ENCODE data around the gene HELZ2.
"Not testable (repeated sequence)": the region's sequence is repeated elsewhere in the genome, so short reads cannot be mapped to it uniquely, and the experiment has no call there.

The HELZ2 gene

DNA sequence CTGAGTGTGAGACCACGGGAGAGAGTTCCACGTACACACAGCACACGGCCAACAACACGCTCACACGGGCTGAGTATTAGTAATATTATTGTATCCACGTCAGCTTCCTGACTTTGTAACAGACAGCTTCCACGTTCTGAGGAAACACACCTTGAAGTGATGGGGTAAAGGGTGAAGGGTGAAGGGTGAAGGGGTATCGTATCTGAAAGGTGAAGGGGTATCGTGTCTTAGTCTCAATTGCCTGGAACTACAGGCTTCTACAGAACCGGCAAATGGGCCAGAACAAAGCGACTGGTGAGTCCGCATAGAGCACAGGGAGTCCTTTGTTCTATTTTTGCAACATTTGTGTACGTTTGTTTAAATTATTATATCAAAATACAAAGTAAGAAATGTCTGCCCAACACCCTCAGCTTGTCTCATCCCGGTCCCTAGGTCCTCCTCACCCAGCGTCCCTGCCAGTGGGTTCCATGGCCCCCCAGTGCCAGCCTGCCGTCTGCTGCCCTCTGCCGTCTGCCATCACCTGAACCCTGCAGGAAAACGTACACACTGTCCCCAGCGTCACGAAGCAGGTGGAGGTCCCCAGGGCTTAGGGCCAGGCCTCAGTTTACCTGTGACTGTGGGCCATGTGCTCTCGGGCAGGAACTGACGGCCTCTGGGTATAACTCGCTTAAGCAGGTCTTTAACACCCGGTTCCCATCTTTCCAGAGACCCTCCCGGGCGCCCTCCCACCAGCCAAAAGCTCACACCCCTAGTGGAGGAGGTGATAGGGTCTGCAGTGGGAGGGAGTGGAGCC lies 4.4 kb upstream of the HELZ2 start:
- no peak for DNase-seq

- DNase-seq = no peak
These were observed 3.4 kb upstream of the HELZ2 start for GRCh38 chr20:63577317-63577894.

DNA sequence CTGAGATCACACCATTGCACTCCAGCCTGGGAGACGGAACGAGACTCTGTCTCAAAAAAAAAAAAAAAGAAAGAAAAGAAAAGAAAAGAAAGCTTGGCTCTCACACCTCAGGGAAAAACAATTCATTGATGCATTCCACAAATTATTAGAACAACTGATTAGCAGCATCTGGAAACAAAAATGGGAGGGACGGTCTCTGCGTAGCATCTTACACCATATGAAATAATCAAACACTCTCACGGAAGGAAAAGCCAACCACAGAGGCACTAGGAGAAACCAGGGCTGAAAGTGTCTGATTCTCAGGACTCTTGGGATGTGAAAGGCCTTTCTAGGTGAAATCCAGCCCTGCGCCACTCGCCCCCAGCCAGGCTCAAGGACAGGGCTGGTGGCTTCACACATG lies 2.3 kb upstream of the HELZ2 start:
- no peak for DNase-seq

- no peak for DNase-seq
These were observed 1.0 kb upstream of the HELZ2 start for GRCh38 chr20:63574829-63575743.

DNA sequence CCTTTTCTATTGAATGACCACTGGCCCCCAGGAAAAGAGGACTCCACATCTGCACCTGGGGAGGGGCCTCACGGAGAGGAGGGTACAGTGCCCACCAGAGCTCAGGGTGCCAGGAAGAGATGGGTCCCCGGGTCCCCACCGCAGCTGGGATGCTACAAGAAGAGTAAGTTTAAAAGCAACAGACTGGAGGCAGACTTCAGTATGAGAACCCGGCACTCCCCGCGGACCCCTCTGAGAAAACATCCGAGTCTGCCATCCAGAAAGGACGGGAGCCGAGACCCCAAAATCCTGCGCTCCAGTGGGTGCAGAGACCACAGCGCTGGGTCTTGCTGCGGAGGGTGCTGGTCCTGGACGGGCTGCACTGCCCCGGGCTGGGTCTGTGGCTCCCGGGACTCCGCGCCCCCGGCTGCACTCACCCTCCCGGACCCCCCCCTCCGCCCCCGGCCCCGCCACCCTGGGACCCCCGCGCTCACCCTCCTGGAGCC lies 350 bp downstream of the HELZ2 start:
- DNase-seq = no peak

GRCh38 chr20:63572788-63573646 lies 1.0 kb downstream of the HELZ2 start:
- DNase-seq = no peak

DNA sequence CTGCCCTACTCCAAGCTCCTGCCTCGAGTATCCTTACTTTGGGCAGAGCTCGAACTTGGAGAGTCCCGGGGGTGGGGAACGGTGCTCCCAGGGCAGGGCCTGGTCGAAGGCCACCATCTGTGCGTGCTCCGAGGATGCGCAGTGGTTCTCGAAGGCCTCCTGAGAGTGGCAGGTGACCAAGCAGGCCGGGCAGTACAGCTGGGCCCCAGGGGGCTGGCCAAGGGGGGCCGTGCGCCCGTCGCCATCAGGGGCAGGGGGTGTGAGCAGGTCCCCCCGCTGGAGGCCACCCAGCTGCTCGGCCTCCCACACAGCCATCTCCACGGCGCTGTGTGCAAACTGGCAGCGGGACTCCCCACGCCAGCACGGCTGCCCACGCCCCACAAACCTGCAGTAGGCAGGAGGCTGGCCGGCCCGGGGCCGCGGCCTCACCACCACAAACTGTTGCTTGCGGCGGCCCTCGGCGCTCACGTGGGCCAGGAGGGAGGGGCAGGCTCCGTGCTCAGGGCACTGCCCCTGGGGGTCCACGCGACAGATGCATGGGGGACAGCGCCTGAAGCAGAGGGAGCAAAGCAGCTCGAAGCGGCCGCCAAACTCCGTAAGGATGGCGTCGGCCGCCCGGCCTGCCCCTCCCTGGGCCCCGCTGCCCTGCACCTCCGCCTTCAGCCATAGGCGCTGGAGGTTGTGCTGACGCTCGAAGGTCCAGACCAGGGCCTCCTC lies 1.8 kb downstream of the HELZ2 start:
- no peak for DNase-seq

DNA sequence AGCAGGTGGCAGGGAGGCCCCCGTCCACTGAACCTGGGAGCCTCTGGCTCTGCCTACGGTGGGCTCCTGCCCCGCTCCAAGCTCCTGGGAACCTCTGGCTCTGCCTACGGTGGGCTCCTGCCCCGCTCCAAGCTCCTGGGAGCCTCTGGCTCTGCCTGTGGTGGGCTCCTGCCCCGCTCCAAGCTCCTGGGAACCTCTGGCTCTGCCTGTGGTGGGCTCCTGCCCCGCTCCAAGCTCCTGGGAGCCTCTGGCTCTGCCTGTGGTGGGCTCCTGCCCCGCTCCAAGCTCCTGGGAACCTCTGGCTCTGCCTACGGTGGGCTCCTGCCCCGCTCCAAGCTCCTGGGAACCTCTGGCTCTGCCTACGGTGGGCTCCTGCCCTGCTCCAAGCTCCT lies 3.0 kb downstream of the HELZ2 start:
- not testable (repeated sequence) for DNase-seq

- DNase-seq = no peak
These were observed 3.6 kb downstream of the HELZ2 start for GRCh38 chr20:63570281-63571086.

DNA sequence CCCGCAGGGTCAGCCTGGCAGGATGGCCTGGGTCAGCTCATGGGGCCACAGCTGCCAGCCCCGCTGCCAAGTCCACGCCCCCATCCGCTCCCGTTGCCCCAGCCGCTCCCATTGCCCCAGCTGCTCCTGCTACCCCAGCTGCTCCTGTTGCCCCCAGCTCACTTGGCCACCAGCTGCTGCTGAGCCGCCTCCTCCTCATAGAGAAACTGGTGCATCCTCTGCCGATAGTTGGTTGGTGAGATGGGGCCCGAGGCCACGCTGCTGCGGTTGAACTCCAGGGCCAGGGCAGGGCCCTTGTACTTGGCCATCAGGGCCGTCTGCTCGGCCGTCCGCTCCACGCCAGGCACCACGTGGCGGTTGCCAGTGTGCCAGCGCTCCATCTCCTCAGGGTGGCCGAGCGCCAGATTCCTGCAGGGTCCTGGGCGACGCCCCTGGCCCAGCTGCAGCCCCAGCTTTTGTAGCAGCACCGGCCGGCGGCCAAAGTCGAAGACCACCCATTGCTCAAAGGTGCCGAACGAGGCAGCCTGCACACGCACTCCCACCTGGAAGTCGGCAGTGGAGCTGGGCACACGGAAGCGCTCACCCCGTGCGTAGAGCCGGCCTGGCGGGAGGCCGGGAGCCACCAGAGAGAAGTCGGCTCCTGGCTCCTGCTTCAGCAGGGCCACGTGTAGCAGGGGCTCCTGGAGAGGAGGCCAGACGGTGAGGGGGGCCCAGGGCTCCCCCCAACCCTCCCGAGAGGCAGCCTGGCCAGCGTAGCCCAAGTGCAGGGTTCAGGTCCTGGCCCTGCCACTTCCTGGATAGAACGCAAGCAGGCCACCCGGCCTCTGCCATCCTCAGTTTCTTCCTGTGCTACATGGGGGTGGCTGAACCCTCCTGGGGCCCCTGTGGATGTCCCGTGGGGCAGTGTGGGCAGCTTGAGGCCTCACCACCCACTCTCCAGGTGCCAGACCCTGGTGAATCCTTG lies 4.8 kb downstream of the HELZ2 start:
- no peak for DNase-seq

DNA sequence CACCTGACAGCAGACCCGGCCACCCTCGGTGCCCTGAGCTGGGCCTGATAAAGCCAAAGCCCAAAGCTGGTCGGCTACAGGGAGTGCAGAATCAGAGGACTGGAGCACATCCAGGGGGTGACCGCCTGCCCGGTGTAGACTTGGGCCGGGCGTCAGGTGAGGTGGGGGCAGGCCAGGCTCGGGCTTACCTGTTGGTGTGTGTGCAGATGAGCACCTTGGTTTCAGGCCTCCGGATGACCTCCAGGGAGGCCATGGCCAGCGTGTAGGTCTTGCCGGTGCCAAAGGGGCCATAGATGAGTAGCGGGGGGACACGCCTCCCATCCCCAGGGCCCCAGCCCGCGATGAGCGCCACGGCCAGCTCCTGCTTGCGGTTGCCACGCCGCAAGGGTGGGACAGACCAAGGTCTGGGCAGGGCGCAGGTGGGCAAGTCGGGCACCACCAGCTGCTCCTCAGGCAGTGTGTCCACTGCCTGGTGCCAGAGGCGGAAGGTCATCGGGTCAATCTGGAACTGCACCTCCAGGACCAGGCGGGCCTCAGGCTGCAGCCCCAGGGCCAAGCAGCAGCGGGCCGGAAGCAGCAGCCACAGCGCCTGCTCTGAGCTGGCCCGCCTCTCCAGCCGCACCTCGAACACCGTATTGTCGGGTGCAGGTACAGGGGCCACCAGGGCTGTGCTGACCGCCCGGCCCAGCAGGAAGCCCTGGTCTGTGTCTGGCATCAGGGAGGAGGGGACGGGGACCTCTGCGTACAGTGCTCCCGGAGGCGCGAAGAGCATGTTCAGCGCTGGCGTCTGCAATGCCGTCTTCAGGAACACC lies 5.7 kb downstream of the HELZ2 start:
- no peak for DNase-seq

- DNase-seq = no peak
These were observed 6.5 kb downstream of the HELZ2 start for GRCh38 chr20:63567386-63568169.

DNA sequence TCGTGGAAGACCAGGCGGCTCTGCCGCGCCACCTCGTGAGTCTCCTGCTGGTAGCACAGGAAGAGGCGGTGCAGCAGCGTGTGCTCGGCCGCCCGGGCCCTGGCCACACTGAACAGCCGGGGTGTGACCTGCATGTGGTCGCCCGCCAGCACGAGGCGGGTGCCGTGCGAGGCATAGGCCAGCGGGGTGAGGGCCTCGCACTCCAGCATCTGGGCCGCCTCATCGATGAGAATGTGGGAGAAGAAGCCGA lies 7.0 kb downstream of the HELZ2 start:
- no peak for DNase-seq

DNA sequence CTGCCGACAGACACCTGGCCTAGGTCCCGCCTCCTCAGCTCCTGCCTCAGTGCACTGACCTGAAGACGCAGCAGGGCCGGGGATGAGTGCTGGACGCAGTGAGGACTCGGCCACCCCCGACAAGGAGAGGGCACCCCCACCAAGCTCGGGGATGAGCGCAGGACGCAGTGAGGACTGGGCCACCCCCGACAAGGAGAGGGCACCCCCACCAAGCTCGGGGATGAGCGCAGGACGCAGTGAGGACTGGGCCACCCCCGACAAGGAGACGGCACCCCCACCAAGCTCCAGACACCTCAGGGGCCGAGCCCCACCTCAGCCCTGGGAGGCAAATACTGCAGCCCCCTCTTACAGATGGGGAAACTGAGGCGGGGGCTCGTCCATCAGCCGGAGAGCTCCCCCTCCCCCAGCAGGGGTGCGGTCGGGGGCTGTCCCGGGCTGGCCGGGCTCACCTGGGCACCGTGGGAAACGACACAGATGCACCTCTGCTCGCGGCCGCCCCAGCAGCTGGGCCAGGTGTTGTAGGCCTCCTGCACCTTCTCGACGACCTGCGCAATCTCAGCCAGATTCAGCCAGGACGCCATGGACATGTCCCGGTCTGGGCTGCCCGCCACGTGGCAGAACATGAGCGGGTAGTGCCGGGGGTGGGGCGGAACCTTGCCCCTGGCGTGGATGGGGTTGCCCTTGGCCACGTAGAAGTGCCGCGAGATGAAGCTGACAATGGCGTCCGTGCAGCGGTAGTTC lies 7.5 kb downstream of the HELZ2 start:
- no peak for DNase-seq

GRCh38 chr20:63565699-63566335 lies 8.2 kb downstream of the HELZ2 start:
- DNase-seq = no peak

GRCh38 chr20:63565021-63565698 lies 8.9 kb downstream of the HELZ2 start:
- DNase-seq = no peak

Data from NCI-H2227 treated with DMSO at 0.1 percent for 48 hours (cell line).